GM08714 (cell line): ENCODE data around the gene SMOC2.

Experiments
- H3K4me3 ChIP-seq: fragments of 200-500 bp; sonication (Bioruptor generic); 2 replicates; pipeline ENCODE4 v1.5.1; 2014; ENCODE audit warnings: mild to moderate bottlenecking, low read length, inconsistent platforms
- ZNF274 ChIP-seq: IDR thresholded peaks from 2 replicates; pipeline ENCODE4 v1.6.1; 2012; ENCODE audit warnings: mild to moderate bottlenecking, low read depth, low read length

The SMOC2 gene

DNA sequence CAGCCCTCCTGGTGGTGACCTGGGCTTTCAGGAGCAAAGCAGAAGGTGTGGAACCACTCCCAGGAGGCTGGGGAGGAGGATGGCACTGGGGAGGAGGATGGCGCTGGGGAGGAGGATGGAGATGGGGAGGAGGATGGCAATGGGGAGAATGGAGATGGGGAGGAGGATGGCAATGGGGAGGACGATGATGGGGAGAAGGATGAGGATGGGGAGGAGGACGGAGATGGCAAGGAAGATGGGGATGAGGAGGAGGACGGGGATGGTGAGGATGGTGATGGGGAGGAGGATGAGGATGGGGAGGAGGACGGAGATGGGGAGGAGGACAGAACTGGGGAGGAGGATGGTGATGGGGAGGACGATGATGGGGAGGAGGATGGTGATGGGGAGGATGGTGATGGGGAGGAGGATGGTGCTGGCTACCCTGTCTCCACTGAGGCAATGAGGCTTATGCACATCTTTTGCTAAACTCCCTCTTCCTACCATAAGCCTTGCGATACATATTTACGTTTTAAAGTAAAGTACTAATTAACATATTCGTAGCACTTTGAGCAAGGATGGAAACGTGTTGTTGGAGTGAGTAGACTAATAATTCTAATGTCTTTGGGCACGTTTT lies 7.4 kb downstream of the SMOC2 start:
- H3K4me3 ChIP-seq, result no peak overlapping the region
- TF ChIP-seq ZNF274, result no peak

DNA sequence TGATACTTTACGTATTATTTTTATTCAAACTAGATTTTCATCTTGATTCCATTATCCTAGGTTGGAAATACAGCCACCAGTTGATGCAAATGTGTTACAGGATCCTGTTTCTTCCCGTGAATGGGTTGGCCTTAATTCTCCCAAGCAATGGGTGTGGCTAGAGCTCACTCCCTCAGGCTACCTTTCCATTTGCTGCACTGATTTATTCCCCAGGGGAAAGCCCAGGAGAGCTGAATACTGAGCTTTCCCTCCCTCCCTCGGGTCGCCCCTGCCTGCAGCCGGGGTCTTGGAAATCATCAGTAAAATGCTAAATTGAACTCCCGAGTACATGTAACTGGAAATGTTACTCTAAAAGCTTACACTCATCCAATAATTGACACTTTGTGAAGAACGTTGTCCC lies 9.9 kb downstream of the SMOC2 start:
- TF ChIP-seq ZNF274, result no peak
- H3K4me3 ChIP-seq, result no peak overlapping the region

DNA sequence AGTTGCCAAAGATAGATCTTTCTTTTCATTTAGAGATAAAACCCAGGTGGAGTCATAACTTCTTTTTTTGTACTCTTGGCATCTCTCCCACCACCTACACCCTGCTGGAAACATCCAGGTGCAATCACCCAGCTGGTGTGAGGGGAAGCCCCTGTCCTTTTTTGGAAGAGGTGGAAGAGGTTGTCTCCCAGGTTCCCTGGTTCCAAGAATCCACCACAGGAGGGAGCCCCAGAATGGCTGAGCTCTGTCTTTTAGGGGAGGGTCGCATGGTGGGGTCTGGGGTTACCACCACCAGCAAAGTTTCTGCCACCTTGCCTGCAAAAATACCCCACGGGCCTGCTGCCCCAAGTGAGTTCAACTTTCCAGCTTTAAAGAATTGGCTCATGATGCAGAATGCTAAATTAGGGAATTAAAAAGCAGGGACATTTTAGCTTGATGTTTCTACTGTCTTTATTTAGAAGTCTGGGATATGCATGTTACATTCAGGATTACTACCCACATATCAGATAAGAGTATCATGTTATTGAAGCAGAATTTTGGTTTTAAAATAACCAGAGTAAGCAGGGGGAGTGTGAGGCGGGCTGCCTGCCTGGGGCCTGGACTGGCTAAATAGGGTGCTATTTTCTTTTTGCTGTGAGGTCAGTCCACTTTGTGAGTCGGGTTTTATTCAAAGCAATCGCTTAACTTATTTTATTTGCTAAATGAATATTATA lies 11.0 kb downstream of the SMOC2 start:
- TF ChIP-seq ZNF274, result no peak
- no peak overlapping the region for H3K4me3 ChIP-seq

DNA sequence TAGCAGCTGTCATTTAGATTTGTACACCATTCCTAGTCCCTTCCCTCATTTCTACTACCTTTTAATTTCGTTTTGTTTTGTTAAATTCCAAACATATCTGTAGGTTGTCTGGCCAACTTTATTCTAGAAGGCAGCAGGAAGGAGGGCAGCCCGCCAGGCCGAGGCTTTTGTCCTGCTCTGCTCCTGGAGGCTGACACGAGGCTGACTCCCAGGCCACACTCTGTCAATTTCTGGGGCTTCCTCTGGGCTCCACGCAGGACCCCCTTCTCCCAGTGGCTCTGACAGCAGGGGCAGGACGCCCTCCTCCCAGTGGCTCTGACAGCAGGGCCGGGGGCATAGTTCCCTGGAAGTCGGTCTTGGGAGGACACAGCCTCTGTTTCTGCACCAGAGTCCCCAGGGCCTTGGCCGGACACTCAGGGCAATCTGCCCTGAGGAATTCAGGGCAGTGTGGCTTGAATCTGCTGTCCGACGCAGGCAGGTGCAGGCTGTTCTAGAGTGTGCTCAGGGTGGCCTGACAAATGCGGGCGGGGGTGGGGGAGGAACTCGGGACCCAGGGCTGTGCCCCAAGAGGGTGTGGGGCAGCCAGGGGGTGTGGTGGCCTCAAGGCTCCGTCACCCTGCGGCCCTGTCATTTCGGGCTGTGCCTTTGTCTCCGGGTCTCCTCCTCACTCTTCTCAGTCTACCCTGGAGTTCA lies 11.8 kb downstream of the SMOC2 start:
- no peak overlapping the region for H3K4me3 ChIP-seq
- TF ChIP-seq ZNF274, result no peak

DNA sequence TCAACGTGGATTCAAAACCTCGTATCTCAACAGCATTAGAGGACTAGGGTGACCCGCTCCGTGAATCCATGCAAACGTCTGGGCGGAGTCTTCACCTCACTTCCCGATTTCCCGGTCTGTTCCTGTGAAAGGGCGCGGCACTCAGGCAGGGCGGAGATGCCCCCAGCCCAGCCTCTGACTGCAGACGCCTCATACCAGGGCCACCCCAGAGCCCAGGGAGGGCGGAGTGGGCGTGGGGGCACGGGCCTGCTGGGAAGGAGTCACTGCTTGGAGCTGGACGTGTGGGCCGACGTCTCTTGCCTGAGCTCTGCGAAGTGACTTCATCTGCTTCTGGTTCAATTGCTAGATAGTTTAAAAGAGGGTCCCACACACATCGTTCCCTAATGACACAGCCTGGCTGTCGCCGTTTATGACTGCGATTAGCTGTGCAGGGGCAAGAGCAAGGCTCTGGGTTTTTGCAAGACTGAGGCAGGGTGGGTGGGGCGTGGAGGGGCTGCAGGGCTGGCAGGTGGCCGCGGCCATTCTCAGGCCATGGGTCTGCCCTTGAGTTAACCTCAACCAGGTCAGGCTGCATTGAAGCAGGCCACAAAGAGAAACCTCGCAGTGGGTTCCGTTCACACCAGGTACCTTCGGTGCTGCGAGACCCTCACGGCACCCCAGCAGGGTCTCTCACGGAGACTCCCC lies 15.0 kb downstream of the SMOC2 start:
- no peak for TF ChIP-seq ZNF274
- no peak overlapping the region for H3K4me3 ChIP-seq

DNA sequence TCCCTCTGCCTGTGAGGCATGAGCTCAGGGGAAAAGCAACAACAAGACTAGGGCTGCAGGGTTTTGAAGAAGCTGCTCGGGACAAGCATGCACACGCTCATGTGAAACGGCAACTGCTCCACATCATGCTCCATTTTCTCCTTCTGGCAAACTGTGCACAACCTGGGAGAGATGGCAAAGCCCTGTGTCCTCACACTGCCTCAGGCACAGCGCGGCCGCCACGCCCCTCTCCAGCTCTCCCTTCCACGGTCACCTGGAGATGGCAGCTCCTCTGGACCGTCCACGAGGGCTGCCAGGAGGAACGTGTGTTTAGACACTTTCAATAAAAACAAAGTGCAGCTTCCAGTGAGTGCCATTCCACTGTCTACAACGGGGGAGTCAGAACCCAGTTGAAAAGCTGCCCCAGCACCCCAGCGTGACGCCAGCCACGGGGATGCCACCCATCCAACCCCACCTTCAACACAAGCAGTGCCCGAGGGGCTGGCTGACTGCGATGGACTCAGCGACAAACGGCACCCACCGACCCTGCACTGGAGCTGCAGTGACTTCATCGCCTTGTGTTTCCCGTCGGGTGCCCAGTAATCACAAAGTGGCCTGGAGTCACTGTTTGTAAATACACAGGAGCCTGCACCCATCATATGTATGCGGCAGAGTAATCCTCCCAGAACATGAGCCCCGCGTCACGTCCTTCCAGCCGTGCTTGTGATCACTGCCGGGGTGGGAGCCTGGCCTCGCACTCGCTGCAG lies 16.1 kb downstream of the SMOC2 start:
- TF ChIP-seq ZNF274, result no peak
- no peak overlapping the region for H3K4me3 ChIP-seq

DNA sequence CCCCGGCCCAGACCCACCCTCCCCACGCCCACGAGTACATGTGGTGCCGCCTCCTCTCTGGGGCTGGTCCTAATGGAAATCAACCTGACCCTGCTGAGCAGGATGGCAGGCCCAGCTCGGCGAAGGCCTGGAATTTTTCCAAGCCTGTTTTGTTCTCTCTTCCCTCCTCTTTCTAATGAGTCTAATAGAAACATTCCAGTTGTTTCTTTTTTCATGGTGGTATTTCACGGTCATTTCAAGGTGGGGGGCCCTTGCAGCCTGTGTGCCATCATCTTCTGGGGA lies 16.6 kb downstream of the SMOC2 start:
- no peak for TF ChIP-seq ZNF274
- H3K4me3 ChIP-seq, result no peak overlapping the region

DNA sequence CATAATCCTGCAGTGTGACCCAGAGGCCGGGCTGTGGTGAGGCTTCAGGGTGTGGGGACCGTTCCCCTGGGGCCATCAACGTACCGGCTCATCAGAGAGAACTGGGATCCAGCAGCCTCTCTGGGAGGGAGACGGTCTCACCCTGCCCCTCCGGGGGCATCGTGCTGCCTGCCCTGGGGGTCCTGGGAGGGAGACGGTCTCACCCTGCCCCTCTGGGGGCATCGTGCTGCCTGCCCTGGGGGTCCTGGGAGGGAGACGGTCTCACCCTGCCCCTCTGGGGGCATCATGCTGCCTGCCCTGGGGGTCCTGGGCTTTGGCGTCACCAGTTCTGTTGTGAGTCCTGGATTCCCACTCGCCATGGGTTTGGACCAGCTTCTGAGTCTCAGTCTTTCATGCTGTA lies 17.1 kb downstream of the SMOC2 start:
- no peak overlapping the region for H3K4me3 ChIP-seq
- no peak for TF ChIP-seq ZNF274

DNA sequence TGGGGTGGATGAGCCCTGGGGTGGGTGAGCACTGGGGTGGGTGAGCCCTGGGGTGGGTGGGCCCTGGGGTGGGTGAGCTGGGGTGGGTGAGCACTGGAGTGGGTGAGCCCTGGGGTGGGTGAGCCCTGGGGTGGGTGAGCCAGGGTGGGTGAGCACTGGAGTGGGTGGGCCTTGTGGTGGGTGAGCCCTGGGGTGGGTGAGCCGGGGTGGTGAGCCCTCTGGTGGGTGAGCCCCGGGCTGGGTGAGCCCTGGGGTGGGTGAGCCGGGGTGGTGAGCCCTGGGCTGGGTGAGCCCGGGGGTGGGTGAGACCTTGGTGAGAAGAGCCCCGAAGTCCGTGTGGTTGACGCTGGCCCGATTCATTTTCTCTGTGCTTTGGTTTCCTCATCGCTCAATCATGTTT lies 18.6 kb downstream of the SMOC2 start:
- no peak overlapping the region for H3K4me3 ChIP-seq
- TF ChIP-seq ZNF274, result no peak

DNA sequence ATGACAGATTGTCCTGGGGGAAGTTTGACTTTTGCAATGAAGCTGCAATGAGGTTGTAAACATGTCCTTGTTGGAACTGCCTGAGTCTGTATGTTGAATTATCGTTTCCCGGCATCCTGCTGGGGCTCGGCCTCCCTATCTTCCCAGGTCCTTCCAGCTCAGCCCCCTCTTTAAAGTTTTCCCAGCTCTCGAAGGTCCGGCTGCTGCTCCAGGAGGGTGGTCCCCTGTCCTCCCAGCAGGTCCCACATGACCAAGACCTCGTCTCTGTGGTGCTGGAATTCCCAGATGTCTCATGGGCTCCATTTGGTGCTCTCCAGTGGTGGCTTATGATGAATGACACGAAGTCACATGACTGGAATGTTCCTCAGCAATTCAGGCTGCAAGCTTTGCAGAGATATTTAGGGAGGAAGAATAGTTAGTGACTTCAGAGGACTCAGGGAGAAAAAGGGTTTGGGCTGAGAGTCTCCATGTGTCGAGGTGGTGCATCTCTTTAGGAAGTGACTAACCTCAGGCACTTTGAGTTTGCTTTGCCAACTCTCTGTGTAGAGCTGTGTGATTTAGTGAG lies 21.4 kb downstream of the SMOC2 start:
- TF ChIP-seq ZNF274, result no peak
- no peak overlapping the region for H3K4me3 ChIP-seq

DNA sequence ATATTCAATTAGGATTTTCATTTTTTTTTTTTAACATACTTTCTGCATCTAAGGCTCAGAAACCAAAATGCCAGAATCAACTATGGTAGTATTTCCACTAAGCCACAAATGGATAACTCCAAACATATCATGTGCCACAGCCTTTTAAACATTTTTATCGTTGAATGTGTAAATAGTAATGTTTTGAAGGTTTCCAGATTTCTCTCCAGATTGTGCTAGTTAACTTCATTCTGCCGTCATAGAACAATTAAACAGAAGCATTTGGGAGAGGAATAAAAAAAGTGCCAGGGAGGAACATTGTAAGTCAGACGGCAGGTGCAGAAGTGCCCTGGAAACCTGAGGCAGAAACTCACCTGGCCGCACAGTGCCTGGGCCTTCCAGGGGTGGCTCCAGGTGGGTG lies 23.6 kb downstream of the SMOC2 start:
- TF ChIP-seq ZNF274, result no peak
- H3K4me3 ChIP-seq, result no peak overlapping the region

DNA sequence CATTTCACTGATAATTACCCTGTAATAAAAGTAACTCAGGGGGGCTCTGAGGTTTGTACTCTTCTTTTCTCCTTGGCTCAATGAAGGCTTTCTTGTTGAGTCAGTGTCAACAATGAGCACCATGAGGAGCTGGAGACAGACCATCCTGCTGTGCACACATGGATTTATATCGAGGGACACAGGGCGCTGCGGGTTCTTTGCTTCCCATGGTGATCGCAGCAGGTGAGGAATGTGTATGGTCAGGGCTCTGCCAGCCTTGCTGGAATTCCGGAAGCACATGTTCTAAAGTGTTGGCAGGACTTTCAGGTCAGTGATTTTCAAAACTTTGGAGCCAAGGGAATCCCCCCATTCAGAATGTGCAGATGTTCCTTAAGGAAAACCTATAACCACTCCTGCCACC lies 27.1 kb downstream of the SMOC2 start:
- TF ChIP-seq ZNF274, result no peak
- no peak overlapping the region for H3K4me3 ChIP-seq

DNA sequence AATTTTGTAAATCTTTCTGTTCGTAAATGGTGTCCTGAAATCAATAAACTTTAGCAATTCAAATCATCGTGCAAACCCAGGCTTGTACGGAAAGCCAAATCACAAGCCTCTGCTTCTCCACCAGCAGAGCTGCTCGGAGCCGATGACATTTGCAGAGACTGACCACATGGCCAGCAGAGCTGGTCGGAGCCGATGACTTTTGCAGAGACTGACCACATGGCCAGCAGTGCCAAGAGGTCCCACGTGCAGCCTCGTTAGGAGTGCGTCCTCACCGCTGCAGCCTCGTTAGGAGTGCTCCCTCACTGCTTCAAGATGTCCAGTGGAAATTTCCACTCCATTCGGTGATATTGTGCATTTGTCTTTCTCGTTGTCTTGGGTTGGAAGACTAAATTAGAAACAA lies 28.5 kb downstream of the SMOC2 start:
- TF ChIP-seq ZNF274, result no peak
- H3K4me3 ChIP-seq, result no peak overlapping the region

DNA sequence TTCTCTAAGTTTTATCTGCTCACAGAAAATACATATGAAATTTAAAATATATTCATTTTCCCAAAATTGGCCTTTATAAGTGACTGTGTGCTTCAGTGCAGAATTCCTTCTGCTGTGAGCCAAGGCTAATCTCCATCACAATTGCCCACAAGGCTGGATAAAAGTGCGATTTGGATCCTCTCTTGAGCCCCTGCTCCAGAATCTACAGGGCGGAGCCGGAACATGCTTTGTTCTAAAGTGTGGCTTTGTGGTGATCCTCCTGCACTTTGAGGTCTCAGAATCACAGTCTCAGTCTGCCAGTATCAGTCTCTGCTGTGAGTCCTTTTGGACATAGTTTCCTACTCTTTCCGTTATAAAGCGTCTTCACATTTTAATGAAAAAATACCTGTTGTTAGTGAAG lies 28.9 kb downstream of the SMOC2 start:
- no peak for TF ChIP-seq ZNF274
- H3K4me3 ChIP-seq, result no peak overlapping the region
